ENCODE data around the gene TCF20.
A peak's percentile ranks its signal among the peaks of the same experiment; 100 is the strongest.

TCF20 gene

DNA sequence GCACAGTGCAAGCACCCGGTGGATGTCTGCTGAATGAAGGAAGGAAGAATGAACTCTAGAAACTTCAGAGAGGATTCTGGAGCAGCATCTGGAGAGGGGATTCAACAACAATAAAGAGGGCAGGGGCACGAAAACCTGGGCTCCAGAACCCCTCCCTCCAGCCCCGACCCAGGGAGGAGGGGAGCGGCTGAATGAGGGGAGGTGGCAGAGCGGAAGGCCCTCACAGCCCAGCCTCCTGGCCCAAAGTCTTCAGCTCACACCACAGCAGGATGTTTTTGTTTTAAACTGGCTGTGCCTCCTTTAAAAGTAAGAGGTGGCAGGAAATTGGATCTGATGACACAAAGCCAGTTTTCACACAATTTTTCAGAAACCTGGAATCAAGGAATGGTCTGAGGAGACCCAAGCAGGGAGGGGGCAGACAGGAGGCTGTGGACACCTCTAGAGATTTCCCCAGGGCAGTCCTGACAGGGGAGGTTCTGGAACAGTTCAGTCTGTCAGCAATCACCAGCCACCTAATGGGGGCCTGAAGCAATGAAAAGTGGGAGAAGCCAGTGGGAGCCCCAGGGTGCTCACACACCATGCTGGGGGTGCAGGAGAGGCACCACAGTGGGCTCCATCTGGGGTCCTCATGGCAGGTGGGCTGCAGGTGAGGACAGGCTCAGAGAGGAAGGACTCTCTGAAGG is 44.4 kb upstream of the TCF20 start:
- Histone ChIP-seq H3K4me3 (replicated peaks; ENCODE audit: insufficient read depth, low read length) (no peak overlapping the region), H3K27ac (replicated peaks) (no peak overlapping the region), H3K27me3 (ENCODE audit: insufficient read depth, poor library complexity, severe bottlenecking) (no peaks in the 10 kb centered on the region)
- no peak for DNase-seq (ENCODE audit: low read depth in 1 of 2, low spot score in 1 of 2)
- TF ChIP-seq, protein P1, sequence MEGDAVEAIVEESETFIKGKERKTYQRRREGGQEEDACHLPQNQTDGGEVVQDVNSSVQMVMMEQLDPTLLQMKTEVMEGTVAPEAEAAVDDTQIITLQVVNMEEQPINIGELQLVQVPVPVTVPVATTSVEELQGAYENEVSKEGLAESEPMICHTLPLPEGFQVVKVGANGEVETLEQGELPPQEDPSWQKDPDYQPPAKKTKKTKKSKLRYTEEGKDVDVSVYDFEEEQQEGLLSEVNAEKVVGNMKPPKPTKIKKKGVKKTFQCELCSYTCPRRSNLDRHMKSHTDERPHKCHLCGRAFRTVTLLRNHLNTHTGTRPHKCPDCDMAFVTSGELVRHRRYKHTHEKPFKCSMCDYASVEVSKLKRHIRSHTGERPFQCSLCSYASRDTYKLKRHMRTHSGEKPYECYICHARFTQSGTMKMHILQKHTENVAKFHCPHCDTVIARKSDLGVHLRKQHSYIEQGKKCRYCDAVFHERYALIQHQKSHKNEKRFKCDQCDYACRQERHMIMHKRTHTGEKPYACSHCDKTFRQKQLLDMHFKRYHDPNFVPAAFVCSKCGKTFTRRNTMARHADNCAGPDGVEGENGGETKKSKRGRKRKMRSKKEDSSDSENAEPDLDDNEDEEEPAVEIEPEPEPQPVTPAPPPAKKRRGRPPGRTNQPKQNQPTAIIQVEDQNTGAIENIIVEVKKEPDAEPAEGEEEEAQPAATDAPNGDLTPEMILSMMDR (IDR thresholded peaks at IDR 0.05; ENCODE audit: insufficient read depth, low read length) = no peak
- TF ChIP-seq POLR2AphosphoS5 (IDR thresholded peaks at IDR 0.05; ENCODE audit: low read depth) (no peak), GABPA (IDR thresholded peaks at IDR 0.05; ENCODE audit: low read depth) (no peak)
- TF ChIP-seq, protein P2, sequence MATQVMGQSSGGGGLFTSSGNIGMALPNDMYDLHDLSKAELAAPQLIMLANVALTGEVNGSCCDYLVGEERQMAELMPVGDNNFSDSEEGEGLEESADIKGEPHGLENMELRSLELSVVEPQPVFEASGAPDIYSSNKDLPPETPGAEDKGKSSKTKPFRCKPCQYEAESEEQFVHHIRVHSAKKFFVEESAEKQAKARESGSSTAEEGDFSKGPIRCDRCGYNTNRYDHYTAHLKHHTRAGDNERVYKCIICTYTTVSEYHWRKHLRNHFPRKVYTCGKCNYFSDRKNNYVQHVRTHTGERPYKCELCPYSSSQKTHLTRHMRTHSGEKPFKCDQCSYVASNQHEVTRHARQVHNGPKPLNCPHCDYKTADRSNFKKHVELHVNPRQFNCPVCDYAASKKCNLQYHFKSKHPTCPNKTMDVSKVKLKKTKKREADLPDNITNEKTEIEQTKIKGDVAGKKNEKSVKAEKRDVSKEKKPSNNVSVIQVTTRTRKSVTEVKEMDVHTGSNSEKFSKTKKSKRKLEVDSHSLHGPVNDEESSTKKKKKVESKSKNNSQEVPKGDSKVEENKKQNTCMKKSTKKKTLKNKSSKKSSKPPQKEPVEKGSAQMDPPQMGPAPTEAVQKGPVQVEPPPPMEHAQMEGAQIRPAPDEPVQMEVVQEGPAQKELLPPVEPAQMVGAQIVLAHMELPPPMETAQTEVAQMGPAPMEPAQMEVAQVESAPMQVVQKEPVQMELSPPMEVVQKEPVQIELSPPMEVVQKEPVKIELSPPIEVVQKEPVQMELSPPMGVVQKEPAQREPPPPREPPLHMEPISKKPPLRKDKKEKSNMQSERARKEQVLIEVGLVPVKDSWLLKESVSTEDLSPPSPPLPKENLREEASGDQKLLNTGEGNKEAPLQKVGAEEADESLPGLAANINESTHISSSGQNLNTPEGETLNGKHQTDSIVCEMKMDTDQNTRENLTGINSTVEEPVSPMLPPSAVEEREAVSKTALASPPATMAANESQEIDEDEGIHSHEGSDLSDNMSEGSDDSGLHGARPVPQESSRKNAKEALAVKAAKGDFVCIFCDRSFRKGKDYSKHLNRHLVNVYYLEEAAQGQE (IDR thresholded peaks at IDR 0.05; ENCODE audit: insufficient replicate concordance, low read depth) = no peak

DNA sequence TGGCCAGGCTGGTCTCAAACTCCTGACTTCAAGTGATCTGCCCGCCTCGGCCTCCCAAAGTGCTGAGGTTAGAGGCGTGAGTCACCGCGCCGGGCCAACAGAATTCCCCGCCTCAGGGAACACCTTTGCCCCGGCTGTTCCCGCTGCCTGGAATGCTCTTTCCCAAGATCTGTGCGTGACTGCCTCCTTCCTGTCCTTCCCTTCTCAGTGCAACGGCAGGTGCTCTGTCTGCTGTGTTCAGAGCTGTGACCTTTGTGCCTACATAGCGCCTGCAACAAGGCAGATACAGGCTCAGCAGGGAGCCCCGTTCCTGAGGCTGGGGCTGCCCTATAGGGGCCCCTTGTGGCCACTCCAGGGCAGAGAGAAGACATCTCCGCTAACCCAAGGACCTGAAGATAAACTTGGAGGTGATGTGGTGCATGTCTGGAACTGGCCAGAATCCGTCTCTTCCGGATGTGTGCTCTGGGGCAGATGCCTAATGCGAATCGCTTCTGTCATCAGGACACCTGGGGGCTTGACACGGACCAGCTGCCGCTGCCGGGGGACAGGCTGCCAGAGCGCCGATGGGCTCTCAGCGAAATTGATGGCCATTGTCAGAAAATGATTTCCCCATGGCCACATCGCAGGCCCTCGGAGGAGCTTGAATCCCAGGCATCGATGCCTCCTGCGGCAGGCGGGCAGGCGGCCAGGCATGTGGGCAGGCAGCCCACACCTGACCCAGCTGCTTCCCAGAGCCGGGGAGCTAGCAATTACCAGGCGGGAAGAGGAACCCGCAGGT is 43.5 kb upstream of the TCF20 start:
- DNase-seq (ENCODE audit: low read depth in 1 of 2, low spot score in 1 of 2) = peak in 1 of 2 experiments; percentile 73
- Histone ChIP-seq H3K4me3 (replicated peaks; ENCODE audit: insufficient read depth, low read length) (no peak overlapping the region), H3K27me3 (ENCODE audit: insufficient read depth, poor library complexity, severe bottlenecking) (no peaks in the 10 kb centered on the region), H3K27ac (replicated peaks) (no peak overlapping the region)
- TF ChIP-seq, protein P1 (IDR thresholded peaks at IDR 0.05; ENCODE audit: insufficient read depth, low read length) = peak; percentile 73
- TF ChIP-seq, protein P2 (IDR thresholded peaks at IDR 0.05; ENCODE audit: insufficient replicate concordance, low read depth) = no peak
- no peak for TF ChIP-seq GABPA (IDR thresholded peaks at IDR 0.05; ENCODE audit: low read depth)

DNA sequence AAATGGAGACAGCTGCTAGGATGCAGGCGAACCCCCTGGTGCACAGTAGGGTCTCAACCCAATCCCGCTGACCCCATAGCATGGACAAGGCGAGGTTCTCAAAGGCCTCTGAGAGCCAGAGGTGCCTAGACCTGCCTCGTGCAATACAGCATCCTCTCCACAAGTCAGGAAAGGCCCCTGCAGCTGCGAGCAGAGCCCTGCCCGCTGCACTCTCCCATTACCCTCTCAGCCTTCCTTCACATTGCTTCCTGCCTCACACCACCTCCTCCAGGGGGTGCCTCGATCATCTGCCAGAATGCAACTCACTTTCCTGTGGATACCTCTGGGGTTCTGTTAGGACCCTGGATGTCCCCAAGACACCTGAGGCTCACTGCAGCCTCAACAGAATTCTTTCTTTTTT is 42.8 kb upstream of the TCF20 start:
- Histone ChIP-seq H3K27me3 (ENCODE audit: insufficient read depth, poor library complexity, severe bottlenecking) (no peaks in the 10 kb centered on the region), H3K27ac (replicated peaks) (no peak overlapping the region), H3K4me3 (replicated peaks; ENCODE audit: insufficient read depth, low read length) (no peak overlapping the region)
- no peak for TF ChIP-seq SPI1 (IDR thresholded peaks at IDR 0.05; ENCODE audit: borderline replicate concordance, low read depth)
- TF ChIP-seq GABPA (IDR thresholded peaks at IDR 0.05; ENCODE audit: low read depth) = no peak
- TF ChIP-seq, protein P2 (IDR thresholded peaks at IDR 0.05; ENCODE audit: insufficient replicate concordance, low read depth) = no peak
- no peak for DNase-seq (ENCODE audit: low read depth in 1 of 2, low spot score in 1 of 2)
